Measurements from ENCODE around the gene JAKMIP3. TPM values are rescaled to one million over a fixed set of nuclear protein-coding genes. Genes with fewer than 3 reads are reported as not detected.
A peak's percentile ranks its signal among the peaks of the same experiment; 100 is the strongest.

Gene JAKMIP3
- total and polyA plus RNA-seq, 4 donors = 1.4 to 7.2 (median 5.3) TPM

DNA sequence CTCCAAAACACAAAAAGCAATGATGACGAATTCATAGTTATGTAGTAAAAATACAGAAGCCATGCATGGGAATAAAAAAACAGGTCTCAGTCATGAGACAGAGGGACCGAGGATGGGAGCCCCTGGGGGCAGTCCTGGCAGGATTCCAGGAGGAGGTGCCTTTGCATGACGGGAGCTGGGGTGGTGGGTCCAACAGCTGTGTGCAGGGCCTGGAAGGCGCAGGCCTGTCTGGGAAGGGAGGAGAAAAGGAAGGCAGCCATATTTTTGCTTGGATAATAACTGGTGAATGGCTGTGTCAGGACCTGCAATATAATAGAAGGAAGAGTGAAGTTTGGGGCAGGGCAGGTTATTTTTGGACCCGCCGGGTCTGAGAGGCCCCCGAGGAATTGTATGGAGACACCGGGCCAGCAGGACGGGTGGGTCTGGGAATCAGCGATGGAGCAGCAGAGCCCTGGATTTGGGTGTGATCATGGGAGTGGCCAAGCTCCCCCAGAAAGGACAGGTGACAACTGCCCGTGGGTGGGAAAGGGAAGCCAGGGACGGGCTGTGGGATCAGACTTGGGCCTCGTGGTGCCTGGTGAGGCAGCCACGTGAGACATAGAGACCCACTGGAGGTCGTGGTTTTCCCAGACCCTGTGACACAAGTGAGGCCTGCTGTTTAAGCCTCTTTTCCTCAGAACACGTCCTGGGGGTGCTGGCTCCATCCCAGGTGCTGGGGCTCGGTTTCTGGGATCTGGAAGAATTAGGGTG, 2.9 kb upstream of the JAKMIP3 start:
- peak in 1 of 6 donors; percentile 39 for DNase-seq (ENCODE audit: low read depth in 4 of 6, low spot score in 6 of 6)
- Histone ChIP-seq H3K9me3 (ENCODE audit: control insufficient read depth, insufficient read depth, low read length) (no peaks in the 10 kb centered on the region), H3K27me3 (ENCODE audit: control insufficient read depth, insufficient read depth, low read length) (no peaks in the 10 kb centered on the region), H3K4me1 (ENCODE audit: control insufficient read depth, insufficient read depth, low read length) (peaks cover 47% of the 10 kb centered on the region), H3K27ac (ENCODE audit: low read depth, low read length) (no peak overlapping the region), H3K4me3 (ENCODE audit: low read depth, low read length) (no peak overlapping the region), H3K36me3 (ENCODE audit: control insufficient read depth, insufficient read depth, low read length) (peaks cover 13% of the 10 kb centered on the region)
- WGBS (ENCODE audit: insufficient coverage) = 80% methylated on average over 15 of the region's 17 CpGs

DNA sequence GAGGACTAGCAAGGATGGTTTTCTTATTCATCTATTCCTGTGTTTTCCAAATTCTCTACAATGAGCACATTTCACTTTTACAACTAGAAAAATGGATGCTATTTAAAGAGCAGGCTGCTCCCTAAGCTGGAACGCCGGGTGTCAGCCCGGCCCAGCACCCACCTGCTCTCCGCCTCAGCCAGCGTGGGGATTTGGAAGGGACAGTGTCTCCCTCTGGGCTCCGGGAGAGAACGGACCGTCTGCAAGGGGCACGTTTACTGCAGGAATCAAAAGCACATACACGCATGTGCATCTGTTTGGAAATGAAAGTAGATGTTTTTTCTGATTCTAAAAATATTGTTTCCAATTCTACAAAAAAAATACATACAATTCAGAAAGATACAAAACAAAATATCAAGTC, 2.3 kb upstream of the JAKMIP3 start:
- no peak overlapping the region for H3K4me3 ChIP-seq (ENCODE audit: low read depth, low read length)
- no peaks in the 10 kb centered on the region for H3K27me3 ChIP-seq (ENCODE audit: control insufficient read depth, insufficient read depth, low read length)
- DNase-seq (ENCODE audit: low read depth in 4 of 6, low spot score in 6 of 6) = no peak
- no peaks in the 10 kb centered on the region for H3K9me3 ChIP-seq (ENCODE audit: control insufficient read depth, insufficient read depth, low read length)
- peaks cover 47% of the 10 kb centered on the region for H3K4me1 ChIP-seq (ENCODE audit: control insufficient read depth, insufficient read depth, low read length)
- peaks cover 10% of the 10 kb centered on the region for H3K36me3 ChIP-seq (ENCODE audit: control insufficient read depth, insufficient read depth, low read length)
- 100% methylated on average over 3 of the region's 10 CpGs for WGBS (ENCODE audit: insufficient coverage)
- H3K27ac ChIP-seq (ENCODE audit: low read depth, low read length) = no peak overlapping the region

DNA sequence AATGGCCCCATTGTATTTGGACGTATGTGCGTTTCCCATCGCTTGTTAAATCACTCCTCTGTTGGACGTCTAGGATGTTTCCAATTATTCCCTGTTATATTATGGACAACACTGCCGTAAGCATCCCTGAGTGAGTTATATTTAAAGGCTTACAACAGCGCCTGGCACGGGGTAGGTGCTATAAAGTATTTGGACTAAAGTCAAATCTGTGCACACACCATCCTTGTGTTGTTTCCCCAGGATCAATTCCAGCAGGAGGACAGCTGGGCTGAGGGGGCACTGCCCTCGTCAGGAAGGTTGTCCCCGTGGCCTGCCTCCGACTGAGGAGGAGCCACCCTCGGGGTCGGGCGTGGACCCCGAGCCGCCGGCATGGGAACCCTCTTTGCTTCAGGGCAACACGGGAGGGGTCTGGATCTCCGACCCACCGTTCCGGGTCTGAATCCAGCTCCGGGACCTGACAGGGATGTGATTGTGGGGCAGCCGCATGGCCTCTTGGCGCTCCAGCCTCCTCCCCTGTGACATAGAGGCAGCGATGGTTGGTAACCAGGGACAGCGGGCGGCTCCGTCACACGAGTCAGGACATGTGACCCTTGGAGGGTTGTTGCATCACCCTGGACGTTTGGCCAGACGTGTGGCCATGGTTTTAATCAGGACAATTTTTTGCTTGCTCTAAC, 1.5 kb upstream of the JAKMIP3 start:
- H3K36me3 ChIP-seq (ENCODE audit: control insufficient read depth, insufficient read depth, low read length) = peaks cover 6% of the 10 kb centered on the region
- WGBS (ENCODE audit: insufficient coverage) = 81% methylated on average over 28 of the region's 30 CpGs
- no peak overlapping the region for H3K4me3 ChIP-seq (ENCODE audit: low read depth, low read length)
- H3K9me3 ChIP-seq (ENCODE audit: control insufficient read depth, insufficient read depth, low read length) = no peaks in the 10 kb centered on the region
- H3K27ac ChIP-seq (ENCODE audit: low read depth, low read length) = no peak overlapping the region
- H3K27me3 ChIP-seq (ENCODE audit: control insufficient read depth, insufficient read depth, low read length) = no peaks in the 10 kb centered on the region
- H3K4me1 ChIP-seq (ENCODE audit: control insufficient read depth, insufficient read depth, low read length) = peaks cover 44% of the 10 kb centered on the region
- DNase-seq (ENCODE audit: low read depth in 4 of 6, low spot score in 6 of 6) = peak in 1 of 6 donors; percentile 41

DNA sequence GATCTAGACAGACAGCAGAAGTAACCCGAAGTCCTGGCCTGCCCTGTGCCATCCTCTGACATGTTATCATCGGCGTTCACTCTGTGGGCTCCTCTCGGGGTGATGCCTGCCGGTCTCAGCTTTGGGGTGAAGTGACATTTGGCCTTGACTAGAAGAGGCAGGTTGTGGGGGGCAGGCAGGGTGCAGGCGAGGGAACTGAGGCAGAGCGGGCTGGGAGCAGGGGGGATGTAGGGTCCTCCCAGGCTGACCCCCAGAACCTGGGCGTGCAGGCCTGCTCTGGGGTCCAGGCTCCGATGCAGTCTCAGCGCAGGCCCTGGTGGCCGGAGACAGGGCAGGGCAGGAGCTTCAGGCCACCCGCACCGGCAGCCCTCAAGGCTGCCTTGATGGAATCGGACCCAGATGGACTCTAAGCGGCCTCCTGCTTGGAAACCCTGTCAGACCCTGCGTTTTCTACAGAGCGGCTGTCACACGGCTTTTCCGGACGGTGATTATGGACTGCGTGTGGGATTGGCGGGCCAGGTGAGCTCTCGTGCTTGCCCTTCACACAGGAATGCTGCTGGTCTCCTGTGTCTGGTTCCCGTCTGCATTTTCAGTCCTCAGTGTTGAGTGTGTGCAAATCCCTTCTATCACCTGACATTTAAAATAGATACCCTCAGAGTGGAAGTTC, 842 bp upstream of the JAKMIP3 start:
- Histone ChIP-seq H3K9me3 (ENCODE audit: control insufficient read depth, insufficient read depth, low read length) (no peaks in the 10 kb centered on the region), H3K4me3 (ENCODE audit: low read depth, low read length) (no peak overlapping the region), H3K27me3 (ENCODE audit: control insufficient read depth, insufficient read depth, low read length) (no peaks in the 10 kb centered on the region), H3K36me3 (ENCODE audit: control insufficient read depth, insufficient read depth, low read length) (peaks cover 3% of the 10 kb centered on the region), H3K4me1 (ENCODE audit: control insufficient read depth, insufficient read depth, low read length) (peaks cover 43% of the 10 kb centered on the region), H3K27ac (ENCODE audit: low read depth, low read length) (no peak overlapping the region)
- 80% methylated on average over 24 of the region's 24 CpGs for WGBS (ENCODE audit: insufficient coverage)
- no peak for DNase-seq (ENCODE audit: low read depth in 4 of 6, low spot score in 6 of 6)

DNA sequence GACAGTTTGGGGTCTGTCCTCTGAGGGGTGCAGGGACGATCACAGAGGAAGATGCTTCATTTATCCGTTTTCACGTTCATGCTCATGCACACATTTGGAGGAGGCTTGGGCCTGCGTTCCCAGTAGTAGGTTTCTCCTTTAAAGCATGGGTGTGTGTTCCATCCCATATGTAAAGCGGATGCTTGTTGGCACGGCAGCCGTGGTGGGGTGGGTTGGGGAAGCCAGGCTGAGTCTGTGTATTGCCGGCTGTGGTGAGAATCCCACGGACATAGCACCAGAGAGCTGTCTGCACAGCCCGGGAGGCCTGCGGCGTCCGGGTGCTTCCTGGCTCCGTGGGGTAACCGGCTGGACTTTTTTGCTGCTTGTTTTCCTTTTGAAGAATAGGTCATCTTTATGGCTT, 440 bp downstream of the JAKMIP3 start:
- Histone ChIP-seq H3K4me3 (ENCODE audit: low read depth, low read length) (peak overlapping the region; percentile 16), H3K4me1 (ENCODE audit: control insufficient read depth, insufficient read depth, low read length) (peaks cover 39% of the 10 kb centered on the region), H3K36me3 (ENCODE audit: control insufficient read depth, insufficient read depth, low read length) (peaks cover 3% of the 10 kb centered on the region), H3K27me3 (ENCODE audit: control insufficient read depth, insufficient read depth, low read length) (no peaks in the 10 kb centered on the region), H3K9me3 (ENCODE audit: control insufficient read depth, insufficient read depth, low read length) (no peaks in the 10 kb centered on the region), H3K27ac (ENCODE audit: low read depth, low read length) (peak overlapping the region; percentile 29)
- peak in 1 of 6 donors; percentile 69 for DNase-seq (ENCODE audit: low read depth in 4 of 6, low spot score in 6 of 6)
- WGBS (ENCODE audit: insufficient coverage) = 29% methylated on average over 9 of the region's 15 CpGs

DNA sequence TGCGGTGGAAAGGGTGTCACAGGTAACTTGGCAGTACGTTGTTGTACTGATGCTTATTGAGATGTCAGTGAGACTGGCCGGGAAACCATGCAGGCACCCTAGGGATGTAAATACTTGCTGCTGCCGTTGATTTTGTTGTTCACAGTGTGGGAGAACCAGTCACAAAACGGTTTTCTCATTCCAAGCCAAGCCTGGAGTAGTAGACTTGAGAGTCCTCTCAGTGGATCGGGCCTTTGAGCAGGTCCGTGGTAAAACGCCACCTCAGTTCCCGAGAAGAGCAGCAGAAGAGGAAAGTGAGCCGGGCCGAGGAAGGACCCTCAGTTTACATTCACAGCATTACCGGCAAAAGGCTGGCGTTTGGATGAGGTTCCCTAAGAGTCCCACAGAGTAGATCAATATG, 1.1 kb downstream of the JAKMIP3 start:
- no peak overlapping the region for H3K27ac ChIP-seq (ENCODE audit: low read depth, low read length)
- DNase-seq (ENCODE audit: low read depth in 4 of 6, low spot score in 6 of 6) = no peak
- 79% methylated on average over 7 of the region's 13 CpGs for WGBS (ENCODE audit: insufficient coverage)

DNA sequence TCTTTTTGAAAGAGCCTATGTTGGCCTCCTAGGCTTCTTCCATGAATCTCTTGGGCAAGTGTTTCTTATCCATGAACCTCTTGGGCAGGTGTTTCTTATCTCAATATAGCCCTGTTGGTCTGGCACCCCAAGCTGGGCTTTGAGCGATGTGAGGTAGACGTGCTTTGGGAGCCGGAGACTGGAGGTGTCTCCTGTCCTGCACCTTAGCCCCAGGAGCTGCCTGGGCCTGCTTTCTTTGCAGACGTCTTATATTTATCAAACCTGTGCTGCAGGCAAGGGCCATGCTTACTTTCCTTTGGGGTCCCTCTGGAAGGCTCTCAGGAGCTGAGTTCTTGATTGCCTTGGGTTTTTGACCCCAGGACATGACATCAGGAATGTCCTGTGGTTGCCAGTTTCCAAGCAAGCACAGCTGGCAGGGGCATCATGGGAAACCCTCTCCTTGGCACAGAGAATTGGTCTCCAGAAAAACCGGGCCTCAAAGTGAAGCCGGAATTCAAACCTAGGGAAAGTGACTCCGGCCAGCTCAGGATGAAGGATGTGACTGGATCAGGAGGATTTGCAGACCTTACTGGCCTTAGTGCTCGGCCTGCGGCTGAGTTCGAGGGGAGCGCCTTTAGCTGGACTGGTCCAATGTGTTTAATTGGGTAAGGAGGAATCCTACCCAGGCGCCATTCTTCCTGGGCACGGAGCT, 2.8 kb downstream of the JAKMIP3 start:
- Histone ChIP-seq H3K4me3 (ENCODE audit: low read depth, low read length) (no peak overlapping the region), H3K27me3 (ENCODE audit: control insufficient read depth, insufficient read depth, low read length) (no peaks in the 10 kb centered on the region), H3K9me3 (ENCODE audit: control insufficient read depth, insufficient read depth, low read length) (no peaks in the 10 kb centered on the region), H3K36me3 (ENCODE audit: control insufficient read depth, insufficient read depth, low read length) (peaks cover 3% of the 10 kb centered on the region), H3K27ac (ENCODE audit: low read depth, low read length) (no peak overlapping the region), H3K4me1 (ENCODE audit: control insufficient read depth, insufficient read depth, low read length) (peaks cover 31% of the 10 kb centered on the region)
- 98% methylated on average over 10 of the region's 13 CpGs for WGBS (ENCODE audit: insufficient coverage)
- no peak for DNase-seq (ENCODE audit: low read depth in 4 of 6, low spot score in 6 of 6)

More for the DNA sequence above, 1.1 kb downstream of the JAKMIP3 start:
- Histone ChIP-seq H3K4me1 (ENCODE audit: control insufficient read depth, insufficient read depth, low read length) (peaks cover 39% of the 10 kb centered on the region), H3K9me3 (ENCODE audit: control insufficient read depth, insufficient read depth, low read length) (no peaks in the 10 kb centered on the region), H3K4me3 (ENCODE audit: low read depth, low read length) (no peak overlapping the region), H3K27me3 (ENCODE audit: control insufficient read depth, insufficient read depth, low read length) (no peaks in the 10 kb centered on the region), H3K36me3 (ENCODE audit: control insufficient read depth, insufficient read depth, low read length) (peaks cover 3% of the 10 kb centered on the region)

DNA sequence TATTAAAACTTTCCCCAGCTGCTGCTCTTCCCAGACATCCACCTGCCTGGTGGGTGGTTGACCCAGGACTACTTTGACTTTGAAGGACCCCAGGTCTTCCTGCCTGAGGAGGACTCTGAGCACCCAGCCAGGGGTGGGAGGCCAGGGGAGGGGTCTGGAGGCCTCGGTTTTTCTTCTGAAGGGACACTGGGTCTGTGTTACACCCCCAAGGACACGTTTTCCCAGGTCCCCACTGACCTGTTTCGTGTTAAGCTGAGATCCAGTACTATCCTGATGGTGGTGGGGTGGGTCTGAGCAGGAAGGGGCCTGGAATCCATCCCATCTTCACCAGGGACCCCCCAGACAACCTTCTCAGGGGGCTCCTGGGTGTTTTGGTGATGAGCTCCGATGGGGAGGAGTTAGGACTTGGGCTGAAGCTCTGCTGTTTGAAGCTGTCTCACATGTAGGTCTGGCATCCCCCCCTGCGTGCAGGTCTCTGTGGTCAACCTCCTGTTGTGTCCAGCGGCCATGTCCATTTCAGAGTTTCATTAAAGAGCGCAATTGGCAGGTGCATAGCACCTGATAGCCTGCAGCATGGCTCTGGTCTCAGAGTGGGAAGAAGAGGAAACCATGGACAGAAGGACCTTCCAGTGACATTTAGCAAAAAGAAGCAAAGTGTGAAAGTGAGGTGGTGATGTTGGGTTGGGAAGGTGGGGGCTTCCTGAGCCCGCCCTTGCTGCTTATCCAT, 3.5 kb downstream of the JAKMIP3 start:
- Histone ChIP-seq H3K27me3 (ENCODE audit: control insufficient read depth, insufficient read depth, low read length) (no peaks in the 10 kb centered on the region), H3K9me3 (ENCODE audit: control insufficient read depth, insufficient read depth, low read length) (no peaks in the 10 kb centered on the region), H3K27ac (ENCODE audit: low read depth, low read length) (no peak overlapping the region), H3K4me1 (ENCODE audit: control insufficient read depth, insufficient read depth, low read length) (peaks cover 28% of the 10 kb centered on the region), H3K36me3 (ENCODE audit: control insufficient read depth, insufficient read depth, low read length) (peaks cover 3% of the 10 kb centered on the region), H3K4me3 (ENCODE audit: low read depth, low read length) (no peak overlapping the region)
- WGBS (ENCODE audit: insufficient coverage) = 91% methylated on average over 6 of the region's 8 CpGs
- no peak for DNase-seq (ENCODE audit: low read depth in 4 of 6, low spot score in 6 of 6)

DNA sequence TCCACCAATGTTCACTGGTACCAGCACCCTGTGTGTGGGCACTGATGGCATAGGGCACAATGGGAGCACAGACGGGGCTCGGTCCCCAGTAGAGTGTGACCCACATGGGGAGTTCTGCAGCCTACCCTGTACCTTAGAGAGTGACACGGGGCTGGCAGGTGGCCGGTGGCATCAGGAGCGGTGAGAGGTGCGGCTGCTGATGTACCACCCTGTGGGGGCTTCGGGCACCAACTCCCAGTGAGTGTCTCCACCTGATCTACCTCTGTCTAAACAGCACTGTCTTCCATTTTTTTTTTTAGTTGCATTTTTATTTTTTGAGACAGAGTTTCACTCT, 4.1 kb downstream of the JAKMIP3 start:
- 83% methylated on average over 6 of the region's 7 CpGs for WGBS (ENCODE audit: insufficient coverage)

More for the DNA sequence above, 4.1 kb downstream of the JAKMIP3 start:
- Histone ChIP-seq H3K4me1 (ENCODE audit: control insufficient read depth, insufficient read depth, low read length) (peaks cover 23% of the 10 kb centered on the region), H3K9me3 (ENCODE audit: control insufficient read depth, insufficient read depth, low read length) (peaks cover 2% of the 10 kb centered on the region), H3K4me3 (ENCODE audit: low read depth, low read length) (no peak overlapping the region), H3K27ac (ENCODE audit: low read depth, low read length) (no peak overlapping the region), H3K36me3 (ENCODE audit: control insufficient read depth, insufficient read depth, low read length) (peaks cover 2% of the 10 kb centered on the region), H3K27me3 (ENCODE audit: control insufficient read depth, insufficient read depth, low read length) (no peaks in the 10 kb centered on the region)
- no peak for DNase-seq (ENCODE audit: low read depth in 4 of 6, low spot score in 6 of 6)

Measured in spinal cord (tissue), 10 donors.